AG10803 (cell line): ENCODE measurements around the gene DAPK1.
A peak's percentile ranks its signal among the peaks of the same experiment; 100 is the strongest.

Experiments
- DNase-seq: peaks from one replicate; pipeline ENCODE4 v3.0.0; 2010; ENCODE audit warnings: low read depth
- H3K4me3 ChIP-seq: 2 replicates; pipeline ENCODE4 v1.5.1; 2011; ENCODE audit warnings: mild to moderate bottlenecking, low read length, control low read depth
- TF ChIP-seq, protein P1 (sequence below): conservative IDR thresholded peaks from 2 replicates; pipeline ENCODE4 v1.5.1; 2011; ENCODE audit warnings: mild to moderate bottlenecking, low read length, control low read depth, inconsistent platforms

The DAPK1 gene

DNA sequence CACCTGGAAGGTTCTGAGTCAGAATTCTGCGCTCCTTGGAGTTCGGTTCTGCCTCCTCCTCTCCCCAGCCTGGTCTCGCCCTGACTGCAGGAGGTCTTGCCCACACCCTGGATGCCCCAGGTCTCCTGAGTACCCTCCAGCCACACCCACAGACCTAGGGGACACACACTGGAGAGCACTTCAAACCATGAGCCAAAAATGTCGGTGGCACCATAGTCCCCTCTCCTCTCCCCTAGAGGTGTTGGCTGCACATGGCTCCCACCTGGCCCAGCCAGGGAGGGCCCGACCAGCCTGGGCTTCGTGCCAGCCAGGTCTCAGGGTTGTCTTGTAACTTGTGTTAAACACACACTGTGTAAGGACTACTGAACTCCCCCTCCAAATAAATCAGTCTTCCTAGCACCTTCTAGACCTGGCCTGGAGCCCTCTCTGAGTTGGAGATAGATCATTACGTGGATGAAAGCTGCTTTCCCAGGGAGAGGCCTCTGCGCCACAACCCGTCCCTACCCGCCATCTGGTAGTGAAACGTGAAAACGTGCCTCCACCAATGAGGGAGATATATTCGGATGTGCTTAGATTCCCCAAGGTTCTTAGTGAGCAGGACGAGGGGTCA lies 178.3 kb downstream of the DAPK1 start:
- DNase-seq: no peak
- no peak overlapping the region for H3K4me3 ChIP-seq
- TF ChIP-seq, protein P1, sequence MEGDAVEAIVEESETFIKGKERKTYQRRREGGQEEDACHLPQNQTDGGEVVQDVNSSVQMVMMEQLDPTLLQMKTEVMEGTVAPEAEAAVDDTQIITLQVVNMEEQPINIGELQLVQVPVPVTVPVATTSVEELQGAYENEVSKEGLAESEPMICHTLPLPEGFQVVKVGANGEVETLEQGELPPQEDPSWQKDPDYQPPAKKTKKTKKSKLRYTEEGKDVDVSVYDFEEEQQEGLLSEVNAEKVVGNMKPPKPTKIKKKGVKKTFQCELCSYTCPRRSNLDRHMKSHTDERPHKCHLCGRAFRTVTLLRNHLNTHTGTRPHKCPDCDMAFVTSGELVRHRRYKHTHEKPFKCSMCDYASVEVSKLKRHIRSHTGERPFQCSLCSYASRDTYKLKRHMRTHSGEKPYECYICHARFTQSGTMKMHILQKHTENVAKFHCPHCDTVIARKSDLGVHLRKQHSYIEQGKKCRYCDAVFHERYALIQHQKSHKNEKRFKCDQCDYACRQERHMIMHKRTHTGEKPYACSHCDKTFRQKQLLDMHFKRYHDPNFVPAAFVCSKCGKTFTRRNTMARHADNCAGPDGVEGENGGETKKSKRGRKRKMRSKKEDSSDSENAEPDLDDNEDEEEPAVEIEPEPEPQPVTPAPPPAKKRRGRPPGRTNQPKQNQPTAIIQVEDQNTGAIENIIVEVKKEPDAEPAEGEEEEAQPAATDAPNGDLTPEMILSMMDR: no peak

DNA sequence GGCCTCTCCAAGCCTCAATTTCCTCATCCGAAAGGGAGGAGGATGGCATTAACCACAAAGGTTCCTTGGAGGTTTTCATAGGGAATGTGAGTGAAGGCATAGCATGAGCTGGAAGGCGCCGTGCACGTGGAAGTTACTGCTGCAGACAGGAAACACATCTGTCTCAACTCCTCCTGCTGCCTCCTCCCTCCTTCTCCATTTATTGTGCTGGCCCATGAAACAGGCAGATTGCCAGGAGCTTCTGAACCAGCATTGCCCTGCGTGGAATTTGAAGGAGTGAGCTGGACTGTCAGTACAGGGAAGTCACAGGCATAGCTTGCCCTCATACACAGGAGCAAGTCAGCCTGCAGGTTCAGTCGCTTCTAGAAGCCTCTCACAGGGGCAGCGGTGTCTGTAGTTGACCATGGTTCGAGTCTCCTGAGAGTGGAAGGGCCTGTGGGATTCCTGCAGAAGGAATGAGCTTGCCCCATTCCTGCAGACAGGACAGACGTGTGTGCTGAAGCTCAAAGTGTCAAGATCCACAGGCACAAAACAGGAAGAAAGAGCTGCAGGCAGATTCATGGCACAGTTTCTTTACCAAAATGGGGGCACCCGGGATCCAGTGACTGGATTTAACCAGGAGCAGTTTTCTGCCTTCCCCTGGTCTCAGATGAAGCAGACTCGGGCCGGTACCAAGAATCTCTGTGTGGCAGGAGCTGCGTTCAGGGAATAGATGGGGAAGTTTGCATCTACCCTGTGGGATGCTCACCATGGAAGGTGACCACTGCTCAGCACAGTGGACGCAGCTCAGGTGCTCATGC lies 179.5 kb downstream of the DAPK1 start:
- H3K4me3 ChIP-seq: no peak overlapping the region
- TF ChIP-seq, protein P1: no peak
- peak; percentile 28 for DNase-seq

DNA sequence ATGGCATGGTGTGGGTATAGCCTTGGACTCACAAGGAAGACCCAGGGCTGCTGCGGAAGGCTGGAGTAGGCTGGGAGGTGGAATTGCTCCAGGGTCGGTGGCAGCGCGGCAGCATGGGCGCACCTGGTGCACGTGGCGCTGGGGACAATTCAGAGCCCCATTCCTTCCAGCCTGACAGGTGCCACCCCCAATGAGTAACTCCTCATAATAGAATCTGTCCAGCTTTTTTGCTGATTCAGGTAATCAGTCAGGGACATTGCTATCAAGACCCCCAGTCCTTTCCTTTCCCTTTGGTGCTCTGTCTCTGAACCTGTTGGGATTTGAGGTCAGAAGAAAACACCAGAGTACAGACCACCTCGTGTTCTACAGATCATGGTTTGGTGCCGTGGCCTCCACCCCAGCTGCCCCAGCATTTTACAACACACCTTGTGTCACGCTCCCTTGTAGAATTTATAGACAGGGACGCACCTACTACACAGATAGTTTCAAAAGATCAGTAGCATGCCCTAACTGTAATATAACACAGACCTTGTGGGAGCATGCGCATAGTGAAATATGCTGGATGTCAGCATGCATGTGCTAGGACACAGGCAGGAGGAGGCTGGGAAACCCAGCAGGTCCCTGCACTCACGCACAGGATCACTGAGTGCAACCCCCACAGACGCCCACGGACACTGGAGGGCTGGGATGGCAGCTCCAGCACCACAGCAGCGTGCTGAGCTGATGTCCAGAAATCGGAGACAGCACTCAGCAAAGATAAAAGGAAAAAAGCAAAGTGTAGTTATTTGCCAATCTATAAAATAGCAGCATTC lies 180.3 kb downstream of the DAPK1 start:
- no peak for DNase-seq
- TF ChIP-seq, protein P1: no peak
- H3K4me3 ChIP-seq: no peak overlapping the region

DNA sequence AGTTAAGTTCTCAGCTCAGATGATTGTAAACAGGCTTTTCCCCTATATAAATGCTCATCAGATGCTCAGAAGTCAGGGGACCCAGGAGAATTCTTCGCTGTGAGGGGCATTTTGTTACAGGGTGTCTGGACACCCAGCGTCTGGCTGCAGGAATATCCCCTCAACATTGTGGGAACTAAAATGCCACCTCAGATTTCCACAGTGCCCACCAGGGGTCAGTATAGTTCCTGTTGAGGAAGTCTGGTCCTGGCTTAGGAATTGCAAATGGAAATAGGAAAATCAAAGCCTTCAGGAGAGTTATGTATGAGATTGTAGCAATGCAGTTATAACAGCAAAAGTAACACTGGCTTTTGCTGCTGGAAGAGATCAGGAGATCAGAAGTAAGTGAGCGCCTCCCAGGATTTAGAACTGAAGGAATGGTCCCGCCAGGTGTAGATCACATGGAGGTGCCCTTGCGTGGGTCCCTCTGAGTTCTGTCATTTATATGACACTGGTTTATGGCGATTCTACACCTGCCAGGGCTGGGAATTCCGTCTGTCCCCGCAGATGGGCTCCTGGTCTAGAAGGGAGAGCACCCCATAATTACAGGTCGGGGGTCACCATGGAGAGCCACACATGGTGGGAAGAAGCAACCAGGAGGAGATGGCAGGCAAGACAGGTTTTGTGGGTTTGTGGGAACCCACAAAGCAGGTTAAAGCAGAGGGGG lies 181.1 kb downstream of the DAPK1 start:
- DNase-seq: peak; percentile 77
- no peak overlapping the region for H3K4me3 ChIP-seq
- TF ChIP-seq, protein P1: peak; percentile 95

DNA sequence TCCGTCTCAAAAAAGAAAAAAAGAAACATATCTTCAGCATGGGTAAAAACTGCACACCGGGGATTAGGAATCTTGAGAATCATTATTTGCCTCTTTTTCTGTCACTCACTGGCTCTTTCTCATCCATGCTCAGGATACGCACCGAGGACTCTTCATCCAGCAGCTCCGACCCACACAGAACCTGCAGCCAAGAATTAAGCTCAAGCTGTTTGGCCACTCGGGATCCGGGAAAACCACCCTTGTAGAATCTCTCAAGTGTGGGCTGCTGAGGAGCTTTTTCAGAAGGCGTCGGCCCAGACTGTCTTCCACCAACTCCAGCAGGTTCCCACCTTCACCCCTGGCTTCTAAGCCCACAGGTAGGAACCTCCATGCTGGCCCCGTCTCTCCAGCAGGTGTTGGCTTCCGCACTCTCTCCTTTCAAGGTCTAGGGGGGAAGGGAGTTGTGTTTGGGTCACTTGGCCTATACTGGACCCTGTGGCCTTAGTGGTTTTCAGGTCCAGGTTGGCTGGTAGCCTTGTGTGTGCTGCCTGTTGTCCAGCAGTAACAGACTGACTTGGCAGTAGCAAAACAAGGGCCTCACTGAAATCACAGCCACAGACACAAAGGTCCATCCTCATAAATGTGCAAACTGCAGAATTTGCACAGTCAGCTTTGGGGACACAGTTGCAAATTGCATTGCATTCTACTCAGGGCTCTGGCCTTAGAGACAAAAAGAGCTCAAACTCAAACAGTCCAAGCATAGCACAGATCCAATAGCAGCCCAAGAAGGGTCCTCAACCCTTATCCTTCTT lies 183.8 kb downstream of the DAPK1 start:
- DNase-seq: no peak
- TF ChIP-seq, protein P1: no peak
- H3K4me3 ChIP-seq: no peak overlapping the region

DNA sequence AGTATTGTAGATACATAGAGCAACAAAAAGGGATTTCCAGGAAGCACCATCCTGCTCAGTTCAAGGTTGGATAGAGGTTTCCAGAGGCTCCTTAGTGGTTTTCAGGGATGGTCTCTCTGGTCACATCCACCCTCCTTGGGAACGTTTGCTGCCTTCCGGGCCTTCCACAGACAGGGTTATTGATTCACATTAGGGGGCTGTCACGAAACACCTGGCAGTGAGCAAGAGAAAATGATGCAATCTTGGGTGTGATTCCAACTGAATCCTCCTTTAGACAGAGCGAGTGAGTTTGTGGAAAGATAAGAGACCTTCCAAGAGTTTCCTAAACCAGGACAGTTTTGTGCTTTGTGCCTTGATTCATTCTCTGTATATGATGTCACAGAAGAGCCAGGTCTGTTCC lies 184.4 kb downstream of the DAPK1 start:
- no peak for DNase-seq
- H3K4me3 ChIP-seq: no peak overlapping the region
- TF ChIP-seq, protein P1: no peak
